ENCODE data around the gene SLC16A6. TPM values are rescaled to one million over a fixed set of nuclear protein-coding genes. Genes with fewer than 3 reads are reported as not detected.
A peak's percentile ranks its signal among the peaks of the same experiment; 100 is the strongest.

Gene SLC16A6
- total RNA-seq, 1 experiment from 2014 or later = 0.22 TPM

DNA sequence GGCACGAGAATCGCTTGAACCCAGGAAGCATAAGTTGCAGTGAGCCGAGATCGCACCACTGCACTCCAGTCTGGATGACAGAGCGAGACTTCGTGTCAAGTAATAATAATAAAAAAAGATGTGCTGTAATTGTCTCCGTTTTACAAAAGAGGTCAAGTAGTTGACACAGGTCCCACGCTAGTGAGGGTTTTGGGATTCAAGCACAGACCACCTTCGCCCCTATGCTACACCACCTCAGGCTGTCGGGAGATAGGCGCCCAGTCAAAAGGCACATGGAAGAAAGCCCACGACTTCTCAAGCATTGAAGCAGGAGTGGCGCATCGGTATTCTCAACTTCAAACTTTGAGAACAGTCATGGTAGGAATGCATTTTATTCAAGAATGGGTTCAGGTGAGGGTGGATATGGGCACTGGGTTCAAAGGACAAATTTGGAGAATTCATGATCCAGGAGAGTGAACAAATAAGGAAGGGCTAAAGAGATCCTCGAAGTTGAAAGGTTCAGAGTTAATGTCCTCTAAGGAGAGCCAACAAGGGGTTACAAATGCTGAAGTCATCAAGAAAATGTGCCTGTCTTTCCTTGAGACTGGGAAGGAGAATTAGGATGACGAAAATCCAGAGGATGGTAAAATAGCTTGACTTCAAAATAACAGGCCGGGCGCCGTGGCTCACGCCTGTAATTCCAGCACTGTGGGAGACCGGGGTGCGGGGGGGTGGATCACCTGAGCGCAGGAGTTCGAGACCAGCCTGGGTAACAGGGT, 44.5 kb downstream of the SLC16A6 start:
- TF ChIP-seq GTF2I (CRISPR knock-in tag; conservative IDR thresholded peaks at IDR 0.05) = no peak
- no peak for ATAC-seq
- POLR2A ChIA-PET = interaction anchor here (0.6 to 1.5 kb wide), 4 partner anchors 12 to 211 kb away, joined by 3 to 5 read pairs (median 4); partner anchors contain the start of genes KPNA2 and WIPI1

GRCh38 chr17:68239632-68240366, 51.1 kb downstream of the SLC16A6 start:
- TF ChIP-seq ERG (CRISPR knock-in tag; IDR thresholded peaks at IDR 0.05) (no peak), TEAD4 (CRISPR knock-in tag; IDR thresholded peaks at IDR 0.05) (no peak), EMX1 (CRISPR knock-in tag; IDR thresholded peaks at IDR 0.05) (no peak), JAZF1 (CRISPR knock-in tag; IDR thresholded peaks at IDR 0.05) (no peak), NR1H2 (CRISPR knock-in tag; IDR thresholded peaks at IDR 0.05) (no peak), ATF6 (CRISPR knock-in tag; IDR thresholded peaks at IDR 0.05) (no peak), ZNF232 (CRISPR knock-in tag; IDR thresholded peaks at IDR 0.05) (no peak), ZNF425 (CRISPR knock-in tag; conservative IDR thresholded peaks at IDR 0.05) (no peak), OVOL2 (CRISPR knock-in tag; IDR thresholded peaks at IDR 0.05; ENCODE audit: borderline replicate concordance) (no peak)
- TF ChIP-seq, protein P1, sequence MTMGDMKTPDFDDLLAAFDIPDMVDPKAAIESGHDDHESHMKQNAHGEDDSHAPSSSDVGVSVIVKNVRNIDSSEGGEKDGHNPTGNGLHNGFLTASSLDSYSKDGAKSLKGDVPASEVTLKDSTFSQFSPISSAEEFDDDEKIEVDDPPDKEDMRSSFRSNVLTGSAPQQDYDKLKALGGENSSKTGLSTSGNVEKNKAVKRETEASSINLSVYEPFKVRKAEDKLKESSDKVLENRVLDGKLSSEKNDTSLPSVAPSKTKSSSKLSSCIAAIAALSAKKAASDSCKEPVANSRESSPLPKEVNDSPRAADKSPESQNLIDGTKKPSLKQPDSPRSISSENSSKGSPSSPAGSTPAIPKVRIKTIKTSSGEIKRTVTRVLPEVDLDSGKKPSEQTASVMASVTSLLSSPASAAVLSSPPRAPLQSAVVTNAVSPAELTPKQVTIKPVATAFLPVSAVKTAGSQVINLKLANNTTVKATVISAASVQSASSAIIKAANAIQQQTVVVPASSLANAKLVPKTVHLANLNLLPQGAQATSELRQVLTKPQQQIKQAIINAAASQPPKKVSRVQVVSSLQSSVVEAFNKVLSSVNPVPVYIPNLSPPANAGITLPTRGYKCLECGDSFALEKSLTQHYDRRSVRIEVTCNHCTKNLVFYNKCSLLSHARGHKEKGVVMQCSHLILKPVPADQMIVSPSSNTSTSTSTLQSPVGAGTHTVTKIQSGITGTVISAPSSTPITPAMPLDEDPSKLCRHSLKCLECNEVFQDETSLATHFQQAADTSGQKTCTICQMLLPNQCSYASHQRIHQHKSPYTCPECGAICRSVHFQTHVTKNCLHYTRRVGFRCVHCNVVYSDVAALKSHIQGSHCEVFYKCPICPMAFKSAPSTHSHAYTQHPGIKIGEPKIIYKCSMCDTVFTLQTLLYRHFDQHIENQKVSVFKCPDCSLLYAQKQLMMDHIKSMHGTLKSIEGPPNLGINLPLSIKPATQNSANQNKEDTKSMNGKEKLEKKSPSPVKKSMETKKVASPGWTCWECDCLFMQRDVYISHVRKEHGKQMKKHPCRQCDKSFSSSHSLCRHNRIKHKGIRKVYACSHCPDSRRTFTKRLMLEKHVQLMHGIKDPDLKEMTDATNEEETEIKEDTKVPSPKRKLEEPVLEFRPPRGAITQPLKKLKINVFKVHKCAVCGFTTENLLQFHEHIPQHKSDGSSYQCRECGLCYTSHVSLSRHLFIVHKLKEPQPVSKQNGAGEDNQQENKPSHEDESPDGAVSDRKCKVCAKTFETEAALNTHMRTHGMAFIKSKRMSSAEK (CRISPR knock-in tag; IDR thresholded peaks at IDR 0.05; ENCODE audit: borderline replicate concordance) = no peak
- TF ChIP-seq, protein P2, sequence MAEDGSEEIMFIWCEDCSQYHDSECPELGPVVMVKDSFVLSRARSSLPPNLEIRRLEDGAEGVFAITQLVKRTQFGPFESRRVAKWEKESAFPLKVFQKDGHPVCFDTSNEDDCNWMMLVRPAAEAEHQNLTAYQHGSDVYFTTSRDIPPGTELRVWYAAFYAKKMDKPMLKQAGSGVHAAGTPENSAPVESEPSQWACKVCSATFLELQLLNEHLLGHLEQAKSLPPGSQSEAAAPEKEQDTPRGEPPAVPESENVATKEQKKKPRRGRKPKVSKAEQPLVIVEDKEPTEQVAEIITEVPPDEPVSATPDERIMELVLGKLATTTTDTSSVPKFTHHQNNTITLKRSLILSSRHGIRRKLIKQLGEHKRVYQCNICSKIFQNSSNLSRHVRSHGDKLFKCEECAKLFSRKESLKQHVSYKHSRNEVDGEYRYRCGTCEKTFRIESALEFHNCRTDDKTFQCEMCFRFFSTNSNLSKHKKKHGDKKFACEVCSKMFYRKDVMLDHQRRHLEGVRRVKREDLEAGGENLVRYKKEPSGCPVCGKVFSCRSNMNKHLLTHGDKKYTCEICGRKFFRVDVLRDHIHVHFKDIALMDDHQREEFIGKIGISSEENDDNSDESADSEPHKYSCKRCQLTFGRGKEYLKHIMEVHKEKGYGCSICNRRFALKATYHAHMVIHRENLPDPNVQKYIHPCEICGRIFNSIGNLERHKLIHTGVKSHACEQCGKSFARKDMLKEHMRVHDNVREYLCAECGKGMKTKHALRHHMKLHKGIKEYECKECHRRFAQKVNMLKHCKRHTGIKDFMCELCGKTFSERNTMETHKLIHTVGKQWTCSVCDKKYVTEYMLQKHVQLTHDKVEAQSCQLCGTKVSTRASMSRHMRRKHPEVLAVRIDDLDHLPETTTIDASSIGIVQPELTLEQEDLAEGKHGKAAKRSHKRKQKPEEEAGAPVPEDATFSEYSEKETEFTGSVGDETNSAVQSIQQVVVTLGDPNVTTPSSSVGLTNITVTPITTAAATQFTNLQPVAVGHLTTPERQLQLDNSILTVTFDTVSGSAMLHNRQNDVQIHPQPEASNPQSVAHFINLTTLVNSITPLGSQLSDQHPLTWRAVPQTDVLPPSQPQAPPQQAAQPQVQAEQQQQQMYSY (CRISPR knock-in tag; IDR thresholded peaks at IDR 0.05) = no peak
- TF ChIP-seq, protein P3, sequence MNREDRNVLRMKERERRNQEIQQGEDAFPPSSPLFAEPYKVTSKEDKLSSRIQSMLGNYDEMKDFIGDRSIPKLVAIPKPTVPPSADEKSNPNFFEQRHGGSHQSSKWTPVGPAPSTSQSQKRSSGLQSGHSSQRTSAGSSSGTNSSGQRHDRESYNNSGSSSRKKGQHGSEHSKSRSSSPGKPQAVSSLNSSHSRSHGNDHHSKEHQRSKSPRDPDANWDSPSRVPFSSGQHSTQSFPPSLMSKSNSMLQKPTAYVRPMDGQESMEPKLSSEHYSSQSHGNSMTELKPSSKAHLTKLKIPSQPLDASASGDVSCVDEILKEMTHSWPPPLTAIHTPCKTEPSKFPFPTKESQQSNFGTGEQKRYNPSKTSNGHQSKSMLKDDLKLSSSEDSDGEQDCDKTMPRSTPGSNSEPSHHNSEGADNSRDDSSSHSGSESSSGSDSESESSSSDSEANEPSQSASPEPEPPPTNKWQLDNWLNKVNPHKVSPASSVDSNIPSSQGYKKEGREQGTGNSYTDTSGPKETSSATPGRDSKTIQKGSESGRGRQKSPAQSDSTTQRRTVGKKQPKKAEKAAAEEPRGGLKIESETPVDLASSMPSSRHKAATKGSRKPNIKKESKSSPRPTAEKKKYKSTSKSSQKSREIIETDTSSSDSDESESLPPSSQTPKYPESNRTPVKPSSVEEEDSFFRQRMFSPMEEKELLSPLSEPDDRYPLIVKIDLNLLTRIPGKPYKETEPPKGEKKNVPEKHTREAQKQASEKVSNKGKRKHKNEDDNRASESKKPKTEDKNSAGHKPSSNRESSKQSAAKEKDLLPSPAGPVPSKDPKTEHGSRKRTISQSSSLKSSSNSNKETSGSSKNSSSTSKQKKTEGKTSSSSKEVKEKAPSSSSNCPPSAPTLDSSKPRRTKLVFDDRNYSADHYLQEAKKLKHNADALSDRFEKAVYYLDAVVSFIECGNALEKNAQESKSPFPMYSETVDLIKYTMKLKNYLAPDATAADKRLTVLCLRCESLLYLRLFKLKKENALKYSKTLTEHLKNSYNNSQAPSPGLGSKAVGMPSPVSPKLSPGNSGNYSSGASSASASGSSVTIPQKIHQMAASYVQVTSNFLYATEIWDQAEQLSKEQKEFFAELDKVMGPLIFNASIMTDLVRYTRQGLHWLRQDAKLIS (CRISPR knock-in tag; IDR thresholded peaks at IDR 0.05; ENCODE audit: borderline replicate concordance) = no peak
- H3K27ac Mint-ChIP-seq = no peak overlapping the region
- ATAC-seq (no peak), DNase-seq (ENCODE audit: low spot score) (no peak)
- H3K36me3 Mint-ChIP-seq = no peaks in the 10 kb centered on the region
- H3K4me3 Mint-ChIP-seq = no peak overlapping the region
- ChIA-PET POLR2A (no interaction called here), CTCF (no interaction called here)
- no peaks in the 10 kb centered on the region for H3K27me3 Mint-ChIP-seq (ENCODE audit: low read depth)
- H3K9me3 Mint-ChIP-seq = no peaks in the 10 kb centered on the region
- H3K4me1 Mint-ChIP-seq = 0 out of 2 replicates have a peak, but pooled peaks cover 6% of the 10 kb centered on the region

More for the DNA sequence above, 44.5 kb downstream of the SLC16A6 start:
- DNase-seq (ENCODE audit: low spot score) = no peak
- Mint-ChIP-seq H3K4me3 (peak overlapping the region; percentile 80), H3K9me3 (no peaks in the 10 kb centered on the region), H3K4me1 (peaks cover 14% of the 10 kb centered on the region), H3K27me3 (ENCODE audit: low read depth) (no peaks in the 10 kb centered on the region), H3K36me3 (no peaks in the 10 kb centered on the region; the same call in 1 of the 2 replicates), H3K27ac (peak overlapping the region; percentile 28)
- CTCF ChIA-PET = interaction anchor here (0.6 to 2.6 kb wide), 6 partner anchors 14 to 190 kb away, joined by 3 to 12 read pairs (median 6); no protein-coding TSS in a partner anchor
